IMR-90 (cell line): ENCODE results near the gene EMD. TPM values are rescaled to one million over a fixed set of nuclear protein-coding genes. Genes with fewer than 3 reads are reported as not detected.

Experiments
- ATAC-seq: fragments of 200-7000 bp; cut with Tn5 transposase; 2 replicates; pipeline ENCODE4 v1.9.1; 2020; ENCODE audit warnings: low read depth, mild to moderate bottlenecking, moderate library complexity
- BruUV-seq: library from RNA; stranded (reverse); fragments of 400-500 nt; replicated peaks from 2 replicates; lab custom pipeline; 2021; lab: Mats Ljungman, UMichigan
- CTCF ChIA-PET: fragments of 300-600 bp; formaldehyde crosslinking; extraction: SDS; loops from one replicate; lab custom pipeline; 2021; ENCODE audit warnings: antibody characterized with exemption; lab: Yijun Ruan, JAX
- POLR2A ChIA-PET: fragments of 300-600 bp; sonication (Branson Sonifier 250); formaldehyde crosslinking; loops from one replicate; lab custom pipeline; 2022; ENCODE audit warnings: antibody characterized with exemption; ENCODE audit not compliant: unreplicated experiment; lab: Charles Lee
- DNase-seq: peaks from one replicate; pipeline ENCODE4 v3.0.0; 2013
- H2AFZ ChIP-seq: replicated peaks from 2 replicates; pipeline ENCODE3; 2013; ENCODE audit warnings: low read length, mild to moderate bottlenecking; ENCODE audit not compliant: poor library complexity
- H2AK5ac ChIP-seq: 2 replicates; pipeline ENCODE4 v1.6.1; 2013; ENCODE audit warnings: low read depth, low read length, inconsistent platforms
- H2AK9ac ChIP-seq: replicated peaks from 2 replicates; pipeline ENCODE3; 2013; ENCODE audit warnings: mild to moderate bottlenecking, low read depth, low read length, moderate library complexity; ENCODE audit not compliant: poor library complexity
- H2BK120ac ChIP-seq: 2 replicates; pipeline ENCODE4 v1.6.1; 2013; ENCODE audit warnings: low read depth, low read length, inconsistent platforms
- H2BK15ac ChIP-seq: 3 replicates; pipeline ENCODE4 v1.6.1; 2013; ENCODE audit warnings: low read depth, low read length, inconsistent platforms
- H2BK20ac ChIP-seq: 2 replicates; pipeline ENCODE4 v1.6.1; 2013; ENCODE audit warnings: low read depth, mild to moderate bottlenecking, inconsistent platforms, low read length, moderate library complexity
- H2BK5ac ChIP-seq: 2 replicates; pipeline ENCODE4 v1.6.1; 2013; ENCODE audit warnings: mild to moderate bottlenecking, low read depth, low read length, inconsistent platforms; ENCODE audit not compliant: poor library complexity, severe bottlenecking
- H3K14ac ChIP-seq: replicated peaks from 2 replicates; pipeline ENCODE4 v1.6.1; 2013; ENCODE audit warnings: low read depth, low read length, inconsistent platforms
- H3K18ac ChIP-seq: 2 replicates; pipeline ENCODE4 v1.6.1; 2013; ENCODE audit warnings: low read depth, low read length, control low read depth
- H3K23ac ChIP-seq: 2 replicates; pipeline ENCODE4 v1.6.1; 2013; ENCODE audit warnings: low read depth, low read length, inconsistent platforms
- H3K27ac ChIP-seq: 2 replicates; pipeline ENCODE4 v1.5.1; 2013; ENCODE audit warnings: mild to moderate bottlenecking, control low read depth, low read length; ENCODE audit not compliant: insufficient read depth
- H3K27me3 ChIP-seq: 2 replicates; pipeline ENCODE4 v1.6.1; 2013; ENCODE audit warnings: low read length; ENCODE audit not compliant: control insufficient read depth, insufficient read depth
- H3K36me3 ChIP-seq: 2 replicates; pipeline ENCODE4 v1.6.1; 2013; ENCODE audit warnings: low read length, mixed read lengths; ENCODE audit not compliant: control insufficient read depth, insufficient read depth
- H3K4ac ChIP-seq: 2 replicates; pipeline ENCODE4 v1.6.1; 2013; ENCODE audit warnings: low read depth, low read length, inconsistent platforms
- H3K4me1 ChIP-seq: 2 replicates; pipeline ENCODE4 v1.6.1; 2013; ENCODE audit warnings: low read length, mixed read lengths; ENCODE audit not compliant: control insufficient read depth, insufficient read depth
- H3K4me2 ChIP-seq: 2 replicates; pipeline ENCODE4 v1.6.1; 2013; ENCODE audit warnings: low read depth, mild to moderate bottlenecking, control low read depth, low read length, moderate library complexity
- H3K4me3 ChIP-seq: 2 replicates; pipeline ENCODE4 v1.5.1; 2013; ENCODE audit warnings: low read depth, mild to moderate bottlenecking, control low read depth, low read length, moderate library complexity; ENCODE audit not compliant: insufficient read depth
- H3K56ac ChIP-seq: 2 replicates; pipeline ENCODE4 v1.6.1; 2013; ENCODE audit warnings: low read length, inconsistent platforms; ENCODE audit not compliant: insufficient read depth; ENCODE audit errors: extremely low read depth
- H3K79me1 ChIP-seq, 2 experiments: 2 replicates each; pipeline ENCODE4 v1.6.1; 2013; ENCODE audit warnings: low read length in 2 of 2, inconsistent platforms in 1 of 2, low read depth in 1 of 2
- H3K9ac ChIP-seq: 2 replicates; pipeline ENCODE4 v1.6.1; 2013; ENCODE audit warnings: low read depth, low read length, control low read depth
- H3K9me1 ChIP-seq: 2 replicates; pipeline ENCODE4 v1.6.1; 2013; ENCODE audit warnings: low read length, inconsistent platforms; ENCODE audit not compliant: insufficient read depth
- H3K9me3 ChIP-seq: 2 replicates; pipeline ENCODE4 v1.6.1; 2013; ENCODE audit warnings: low read length; ENCODE audit not compliant: control insufficient read depth, insufficient read depth
- H4K20me1 ChIP-seq: 2 replicates; pipeline ENCODE4 v1.6.1; 2013; ENCODE audit warnings: low read length, inconsistent platforms; ENCODE audit not compliant: insufficient read depth
- H4K5ac ChIP-seq: 2 replicates; pipeline ENCODE4 v1.6.1; 2013; ENCODE audit warnings: mild to moderate bottlenecking, low read depth, low read length, control low read depth
- H4K8ac ChIP-seq, 2 experiments: 2 replicates each; pipeline ENCODE4 v1.6.1; 2013; ENCODE audit warnings: low read depth in 2 of 2, low read length in 2 of 2, control low read depth in 1 of 2, inconsistent platforms in 1 of 2
- H4K91ac ChIP-seq: 2 replicates; pipeline ENCODE4 v1.6.1; 2013; ENCODE audit warnings: low read depth, low read length, inconsistent platforms; ENCODE audit not compliant: insufficient read depth
- CHD1 ChIP-seq: IDR thresholded peaks from 2 replicates; pipeline ENCODE4 v1.6.1; 2012; ENCODE audit warnings: low read depth, low read length, improper control_type of control experiment
- FOS ChIP-seq: fragments of 150-350 bp; IDR thresholded peaks from 2 replicates; pipeline ENCODE4 v1.6.1; 2016; ENCODE audit warnings: low read depth, low read length
- NFE2L2 ChIP-seq: fragments of 150-350 bp; IDR thresholded peaks from 2 replicates; pipeline ENCODE4 v1.6.1; 2016; ENCODE audit warnings: low read depth, mild to moderate bottlenecking, low read length
- SMC3 ChIP-seq: fragments of 150-350 bp; IDR thresholded peaks from 2 replicates; pipeline ENCODE4 v1.6.1; 2016; ENCODE audit warnings: low read depth, mild to moderate bottlenecking, antibody characterized with exemption, low read length, moderate library complexity
- WGBS, 2 experiments: methylation state at CpG; one replicate each; pipeline versions ENCODE4 v1.1.5 to v1.1.7; 2013; ENCODE audit warnings: missing lambda C conversion rate in 2 of 2; ENCODE audit not compliant: insufficient read length in 1 of 2; ENCODE audit errors: extremely low coverage in 2 of 2; 5-methylcytosine and 5-hydroxymethylcytosine counted together
- dilution Hi-C: fragments of 300-500 bp; cut with HindIII; formaldehyde crosslinking; loops from one replicate; pipeline ENCODE4 v1.14.3; 2018; ENCODE audit warnings: low sequenced_read_pairs; ENCODE audit not compliant: unreplicated experiment
- in situ Hi-C: fragments of 300-500 bp; cut with MboI; formaldehyde crosslinking; loops from 3 replicates; pipeline ENCODE4 v1.14.3; 2019; ENCODE audit warnings: low sequenced_read_pairs, inconsistent platforms, mixed read lengths
- intact Hi-C: fragments of 100-400 bp; cut with micrococcal nuclease; formaldehyde crosslinking; loops from 2 replicates; pipeline ENCODE4 v1.10.0; 2022
- polyA plus RNA-seq, 3 experiments: library from polyadenylated mRNA; depleted of rRNA; stranded (reverse); fragments of >200 nt; gene quantifications; 2 replicates each; pipeline ENCODE4 v1.2.3, GENCODE V29; 2012; ENCODE audit warnings: low replicate concordance in 1 of 3
- total RNA-seq: library from RNA; depleted of rRNA; stranded (reverse); fragments of >200 nt; gene quantifications from 2 replicates; pipeline ENCODE4 v1.2.3, GENCODE V29; 2012
- TF ChIP-seq, protein P1 (sequence below): conservative IDR thresholded peaks from 2 replicates; pipeline ENCODE4 v1.5.1; 2012; ENCODE audit warnings: mild to moderate bottlenecking, low read depth, low read length, improper control_type of control experiment

EMD gene
- total and polyA plus RNA-seq, 2 of the 4 experiments (the other 2 are of a cell fraction) = 9.9 to 80.6 TPM

DNA sequence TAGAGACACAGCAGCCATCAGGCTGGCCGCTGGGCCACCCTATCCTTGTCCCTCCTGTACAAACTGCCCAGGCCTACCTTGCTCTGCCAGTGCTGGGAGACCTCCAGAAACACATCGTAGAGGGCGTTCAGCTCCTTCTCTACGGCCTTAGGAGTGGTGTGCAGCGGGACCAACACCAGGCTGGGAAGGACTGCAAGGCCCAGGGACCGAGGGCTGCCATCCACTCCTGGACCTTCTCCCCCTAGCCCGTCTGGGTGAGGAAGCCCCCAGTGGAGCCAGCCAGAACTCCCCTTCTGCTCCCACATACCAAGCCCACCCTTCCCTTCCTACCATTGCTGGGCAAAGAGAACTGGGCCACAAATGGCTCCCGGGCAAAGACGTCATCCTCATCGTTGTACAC is 24.1 kb downstream of the EMD start:
- Histone ChIP-seq H3K4ac (no peak overlapping the region), H2AK5ac (no peak overlapping the region), H3K27ac (no peak overlapping the region), H3K23ac (no peak overlapping the region), H3K36me3 (peaks cover 21% of the 10 kb centered on the region), H3K18ac (no peak overlapping the region), H4K20me1 (peaks cover 43% of the 10 kb centered on the region), H3K79me1 (peaks cover 6 to 21% of the 10 kb centered on the region in 2 experiments), H2BK120ac (no peak overlapping the region), H3K9me3 (no peaks in the 10 kb centered on the region), H2BK15ac (no peak overlapping the region), H3K27me3 (no peaks in the 10 kb centered on the region), H3K4me3 (no peak overlapping the region), H3K56ac (no peak overlapping the region), H3K9ac (no peak overlapping the region), H2BK20ac (no peak overlapping the region), H2AK9ac (peak overlapping the region; percentile 8), H4K8ac (no peak overlapping the region), H3K9me1 (no peaks in the 10 kb centered on the region), H3K4me2 (no peak overlapping the region), H2AFZ (no peak overlapping the region), H4K5ac (no peak overlapping the region), H2BK5ac (no peak overlapping the region), H3K14ac (no peak overlapping the region), H3K4me1 (peaks cover 2% of the 10 kb centered on the region; the same call in 1 of the 2 replicates), H4K91ac (no peak overlapping the region)
- in situ Hi-C loops (no loop called here), intact Hi-C loops (no loop called here), dilution Hi-C loops (no loop called here)
- TF ChIP-seq SMC3 (no peak), FOS (no peak), NFE2L2 (no peak), CHD1 (no peak)
- TF ChIP-seq, protein P1, sequence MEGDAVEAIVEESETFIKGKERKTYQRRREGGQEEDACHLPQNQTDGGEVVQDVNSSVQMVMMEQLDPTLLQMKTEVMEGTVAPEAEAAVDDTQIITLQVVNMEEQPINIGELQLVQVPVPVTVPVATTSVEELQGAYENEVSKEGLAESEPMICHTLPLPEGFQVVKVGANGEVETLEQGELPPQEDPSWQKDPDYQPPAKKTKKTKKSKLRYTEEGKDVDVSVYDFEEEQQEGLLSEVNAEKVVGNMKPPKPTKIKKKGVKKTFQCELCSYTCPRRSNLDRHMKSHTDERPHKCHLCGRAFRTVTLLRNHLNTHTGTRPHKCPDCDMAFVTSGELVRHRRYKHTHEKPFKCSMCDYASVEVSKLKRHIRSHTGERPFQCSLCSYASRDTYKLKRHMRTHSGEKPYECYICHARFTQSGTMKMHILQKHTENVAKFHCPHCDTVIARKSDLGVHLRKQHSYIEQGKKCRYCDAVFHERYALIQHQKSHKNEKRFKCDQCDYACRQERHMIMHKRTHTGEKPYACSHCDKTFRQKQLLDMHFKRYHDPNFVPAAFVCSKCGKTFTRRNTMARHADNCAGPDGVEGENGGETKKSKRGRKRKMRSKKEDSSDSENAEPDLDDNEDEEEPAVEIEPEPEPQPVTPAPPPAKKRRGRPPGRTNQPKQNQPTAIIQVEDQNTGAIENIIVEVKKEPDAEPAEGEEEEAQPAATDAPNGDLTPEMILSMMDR = no peak
- POLR2A ChIA-PET = no interaction called here
- no peak for ATAC-seq
- CTCF ChIA-PET = no interaction called here
- WGBS, 2 experiments = no CpG with 5 or more reads among the region's 10 CpGs
- no peak for DNase-seq
- no TSS peak for BruUV-seq
